Smooth muscle cell of the brain vasculature (primary cell): ENCODE results near the gene CACNG6.
"Not testable (repeated sequence)": the region's sequence is repeated elsewhere in the genome, so short reads cannot be mapped to it uniquely, and the experiment has no call there.

Source experiments
- DNase-seq: peaks from one replicate; pipeline ENCODE4 v3.0.0-alpha.2; 2012; ENCODE audit warnings: low read depth, low spot score

The CACNG6 gene

GRCh38 chr19:54001496-54001895, 10.1 kb downstream of the CACNG6 start:
- no peak for DNase-seq

GRCh38 chr19:54002495-54003315, 11.3 kb downstream of the CACNG6 start:
- DNase-seq: no peak

GRCh38 chr19:54009440-54009839, 18.0 kb downstream of the CACNG6 start:
- DNase-seq: no peak

- DNase-seq: no peak
These were observed 19.0 kb downstream of the CACNG6 start for GRCh38 chr19:54010474-54010873.

GRCh38 chr19:54011507-54012211, 20.2 kb downstream of the CACNG6 start:
- no peak for DNase-seq

GRCh38 chr19:54013866-54014265, 22.4 kb downstream of the CACNG6 start:
- no peak for DNase-seq

GRCh38 chr19:54014920-54015560, 23.6 kb downstream of the CACNG6 start:
- DNase-seq: no peak

GRCh38 chr19:54017261-54017660, 25.8 kb downstream of the CACNG6 start:
- no peak for DNase-seq

- DNase-seq: no peak
These were observed 29.9 kb downstream of the CACNG6 start for GRCh38 chr19:54021363-54021762.

- DNase-seq: no peak
These were observed 30.5 kb downstream of the CACNG6 start for GRCh38 chr19:54021932-54022331.

GRCh38 chr19:54023191-54023590, 31.8 kb downstream of the CACNG6 start:
- DNase-seq: no peak

- DNase-seq: no peak
These were observed 33.2 kb downstream of the CACNG6 start for GRCh38 chr19:54024660-54025059.

GRCh38 chr19:54026656-54027055, 35.2 kb downstream of the CACNG6 start:
- DNase-seq: no peak

- no peak for DNase-seq
These were observed 37.9 kb downstream of the CACNG6 start for GRCh38 chr19:54029301-54029700.

- no peak for DNase-seq
These were observed 38.6 kb downstream of the CACNG6 start for GRCh38 chr19:54029930-54030490.

- DNase-seq: no peak
These were observed 39.6 kb downstream of the CACNG6 start for GRCh38 chr19:54030895-54031586.

GRCh38 chr19:54035215-54036178, 44.1 kb downstream of the CACNG6 start:
- peak; percentile 46 for DNase-seq

- DNase-seq: not testable (repeated sequence)
These were observed 45.1 kb downstream of the CACNG6 start for GRCh38 chr19:54036542-54036941.

GRCh38 chr19:54040003-54040402, 48.6 kb downstream of the CACNG6 start:
- DNase-seq: no peak

- no peak for DNase-seq
These were observed 50.7 kb downstream of the CACNG6 start for GRCh38 chr19:54041969-54042606.
